ENCODE data around the gene PVALB.

DNA sequence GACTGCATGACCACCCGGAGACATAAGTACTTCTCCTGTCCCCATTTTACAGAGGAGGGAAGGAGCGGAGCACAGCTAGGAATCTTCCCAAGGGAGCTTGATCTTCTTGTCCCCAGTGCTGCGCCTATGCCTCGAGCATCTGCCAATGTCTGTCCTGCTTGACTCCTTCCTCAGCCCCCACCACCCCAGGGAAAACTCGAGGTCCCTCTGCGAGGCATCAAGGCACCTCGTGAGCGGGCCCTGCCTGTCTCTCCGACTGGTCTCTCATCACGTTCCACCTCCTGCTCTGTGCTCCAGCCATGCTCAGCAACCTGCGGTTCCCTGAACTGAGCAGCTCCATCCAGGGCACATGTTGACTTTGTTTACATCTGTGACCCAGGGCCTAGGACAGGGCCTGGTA is 46.4 kb upstream of the PVALB start:
- no peak for TF ChIP-seq TARDBP (IDR thresholded peaks at IDR 0.05)
- no peak for TF ChIP-seq FOXM1 (IDR thresholded peaks at IDR 0.05; ENCODE audit: borderline replicate concordance)
- TF ChIP-seq FOXK2 (IDR thresholded peaks at IDR 0.05), result no peak
- TF ChIP-seq ARNT (IDR thresholded peaks at IDR 0.05), result no peak
- no peak for TF ChIP-seq SP1 (IDR thresholded peaks at IDR 0.05)
- no peak for TF ChIP-seq ZNF384 (IDR thresholded peaks at IDR 0.05)
- no peak for TF ChIP-seq FOXA1 (IDR thresholded peaks at IDR 0.05)
- no peak for TF ChIP-seq BHLHE40 (IDR thresholded peaks at IDR 0.05; ENCODE audit: borderline replicate concordance)
- no peak for TF ChIP-seq HDGF (IDR thresholded peaks at IDR 0.05; ENCODE audit: borderline replicate concordance)
- no peak for TF ChIP-seq ELF4 (IDR thresholded peaks at IDR 0.05)
